Stomach (tissue), 9 donors: ENCODE results near the gene CPN2. TPM values are rescaled to one million over a fixed set of nuclear protein-coding genes. Genes with fewer than 3 reads are reported as not detected.

Source experiments
- DNase-seq, 2 donors: peaks; one replicate each; pipeline versions ENCODE4 v3.0.0 to v3.0.0-alpha.2; 2013 to 2019
- H3K27ac ChIP-seq, 5 donors: fragments of 200-600 bp in 4 of 5; sonication (generic) in 4 of 5; one replicate each; pipeline ENCODE4 v1.5.1; 2013 to 2019; ENCODE audit warnings: mild to moderate bottlenecking in 1 of 5, moderate library complexity in 1 of 5
- H3K27me3 ChIP-seq, 3 donors: fragments of 200-600 bp; sonication (generic); one replicate each; pipeline ENCODE4 v1.5.1; 2017 to 2019; ENCODE audit warnings: mixed run types in 1 of 3
- H3K36me3 ChIP-seq, 4 donors: fragments of 200-600 bp; sonication (generic); 1 replicate in 3 of 4; 2 replicates in 1 of 4; pipeline ENCODE4 v1.5.1; 2016 to 2019
- H3K4me1 ChIP-seq, 4 donors: fragments of 200-600 bp; sonication (generic); one replicate each; pipeline ENCODE4 v1.5.1; 2016 to 2019
- H3K4me3 ChIP-seq, 4 donors: fragments of 200-600 bp; sonication (generic) in 3 of 4; one replicate each; pipeline ENCODE4 v1.5.1; 2016 to 2019; ENCODE audit warnings: mild to moderate bottlenecking in 1 of 4
- H3K9me3 ChIP-seq, 4 donors: fragments of 200-600 bp; sonication (generic); one replicate each; pipeline ENCODE4 v1.5.1; 2016 to 2019
- CTCF ChIP-seq, 7 experiments: fragments of 450-650 bp in 4 of 7; fragments of 200-600 bp in 3 of 7; sonication (generic) in 3 of 7; IDR thresholded peaks; one replicate each; pipeline ENCODE4 v1.5.1; 2016 to 2019; ENCODE audit warnings: antibody characterized with exemption in 7 of 7, control low read depth in 2 of 7, mild to moderate bottlenecking in 1 of 7
- EP300 ChIP-seq: sonication (generic); formaldehyde crosslinking; IDR thresholded peaks from one replicate; pipeline ENCODE4 v1.6.1; 2017; ENCODE audit warnings: antibody characterized with exemption
- POLR2A ChIP-seq, 4 donors: fragments of 450-650 bp; IDR thresholded peaks; one replicate each; pipeline ENCODE4 v1.6.1; 2016; ENCODE audit warnings: antibody characterized with exemption in 4 of 4, control low read depth in 2 of 4, mild to moderate bottlenecking in 1 of 4, moderate library complexity in 1 of 4
- POLR2AphosphoS5 ChIP-seq, 3 donors: sonication (generic); formaldehyde crosslinking; IDR thresholded peaks; one replicate each; pipeline ENCODE4 v1.6.1; 2016; ENCODE audit warnings: antibody characterized with exemption in 3 of 3
- WGBS, 5 donors: extraction: QIAGEN DNeasy Blood & Tissue Kit in 3 of 5; methylation state at CpG; one replicate each; pipeline versions ENCODE4 v1.1.5 to v1.1.7; 2013 to 2018; 5-methylcytosine and 5-hydroxymethylcytosine counted together
- intact Hi-C: fragments of 100-400 bp; cut with DNase I; formaldehyde crosslinking; loops from one replicate; pipeline ENCODE4 v1.15.1; 2023; ENCODE audit warnings: low total_unique reads
- polyA plus RNA-seq, 3 donors: library from polyadenylated mRNA; stranded (reverse); fragments of 200-250 nt; gene quantifications; one replicate each; pipeline ENCODE4 v1.2.3, GENCODE V29; 2013
- total RNA-seq, 5 donors: library from RNA; depleted of rRNA; stranded (reverse); fragments of >200 nt; gene quantifications; one replicate each; pipeline versions ENCODE4 v1.1.0 to v1.2.3, GENCODE V29; 2014 to 2016
- donor health status: healthy with polysubstance abuse.
- donor health status: Bipolar disorder and iron deficiency.
- donor health status: healthy.

CPN2 gene
- total and polyA plus RNA-seq, 8 donors, result not detected

- no peaks in the 10 kb centered on the region for H3K9me3 ChIP-seq
- DNase-seq, result peak in 1 of 2 donors; percentile 30
- H3K27me3 ChIP-seq, result peaks cover 0 to 33% (median 8%) of the 10 kb centered on the region in 3 donors
- no peak for TF ChIP-seq CTCF (IDR thresholded peaks at IDR 0.05)
- no peak for TF ChIP-seq EP300
- no peak for TF ChIP-seq POLR2AphosphoS5 (IDR thresholded peaks at IDR 0.05)
- H3K36me3 ChIP-seq, result no peaks in the 10 kb centered on the region
- WGBS, 5 donors, result 64 to 73% (median 67%) methylated on average over 17 to 18 of the region's 18 CpGs
- intact Hi-C loops, result no loop called here
- no peak overlapping the region for H3K27ac ChIP-seq
- H3K4me1 ChIP-seq, result peaks cover 0 to 26% (median 12%) of the 10 kb centered on the region in 4 donors
- no peak overlapping the region for H3K4me3 ChIP-seq
These were observed 17.1 kb upstream of the CPN2 start for GRCh38 chr3:194367992-194368841.

GRCh38 chr3:194365978-194366490, 14.9 kb upstream of the CPN2 start:
- H3K4me3 ChIP-seq, result no peak overlapping the region

GRCh38 chr3:194365526-194365925, 14.4 kb upstream of the CPN2 start:
- Histone ChIP-seq H3K4me1 (peaks cover 0 to 26% (median 12%) of the 10 kb centered on the region in 4 donors), H3K27ac (no peak overlapping the region), H3K9me3 (no peaks in the 10 kb centered on the region), H3K4me3 (no peak overlapping the region), H3K27me3 (peaks cover 0 to 27% (median 8%) of the 10 kb centered on the region in 3 donors), H3K36me3 (no peaks in the 10 kb centered on the region)
- WGBS, 5 donors, result 78 to 92% (median 88%) methylated on average over 4 to 6 of the region's 6 CpGs
- intact Hi-C loops, result no loop called here
- no peak for DNase-seq
- TF ChIP-seq CTCF (IDR thresholded peaks at IDR 0.05) (no peak), EP300 (no peak), POLR2A (IDR thresholded peaks at IDR 0.05) (no peak), POLR2AphosphoS5 (IDR thresholded peaks at IDR 0.05) (no peak)

More at GRCh38 chr3:194365978-194366490, 14.9 kb upstream of the CPN2 start:
- Histone ChIP-seq H3K36me3 (no peaks in the 10 kb centered on the region), H3K9me3 (no peaks in the 10 kb centered on the region), H3K4me1 (peaks cover 0 to 26% (median 12%) of the 10 kb centered on the region in 4 donors), H3K27ac (no peak overlapping the region), H3K27me3 (peaks cover 0 to 32% (median 8%) of the 10 kb centered on the region in 3 donors)
- TF ChIP-seq POLR2AphosphoS5 (IDR thresholded peaks at IDR 0.05) (no peak), POLR2A (IDR thresholded peaks at IDR 0.05) (no peak), EP300 (no peak), CTCF (IDR thresholded peaks at IDR 0.05) (no peak)
- intact Hi-C loops, result no loop called here
- no peak for DNase-seq
- WGBS, 5 donors, result 75 to 86% (median 78%) methylated on average over 7 to 12 of the region's 12 CpGs

- Histone ChIP-seq H3K9me3 (no peaks in the 10 kb centered on the region), H3K27me3 (peaks cover 0 to 22% (median 8%) of the 10 kb centered on the region in 3 donors), H3K4me1 (peaks cover 0 to 25% (median 12%) of the 10 kb centered on the region in 4 donors), H3K27ac (peak overlapping the region in 1 of 5 donors; percentile 14), H3K36me3 (no peaks in the 10 kb centered on the region), H3K4me3 (no peak overlapping the region)
- no peak for TF ChIP-seq POLR2AphosphoS5 (IDR thresholded peaks at IDR 0.05)
- no peak for TF ChIP-seq POLR2A (IDR thresholded peaks at IDR 0.05)
- TF ChIP-seq CTCF (IDR thresholded peaks at IDR 0.05), result no peak
- TF ChIP-seq EP300, result no peak
- peak in 1 of 2 donors; percentile 74 for DNase-seq
- intact Hi-C loops, result no loop called here
- 53 to 65% (median 57%) methylated on average over 15 to 20 of the region's 20 CpGs for WGBS, 5 donors
These were observed 13.7 kb upstream of the CPN2 start for GRCh38 chr3:194364652-194365434.
